Uterus (tissue), 4 donors: Measurements from ENCODE around the gene PITX2. TPM values are rescaled to one million over a fixed set of nuclear protein-coding genes. Genes with fewer than 3 reads are reported as not detected.

Source experiments
- DNase-seq, 2 donors: peaks; one replicate each; pipeline ENCODE4 v3.0.0-alpha.2; 2019 to 2020
- H3K27ac ChIP-seq, 2 donors: fragments of 200-600 bp; sonication (generic); 1 replicate in 1 of 2; 2 replicates in 1 of 2; pipeline ENCODE4 v1.5.1; 2016 to 2018
- H3K27me3 ChIP-seq, 2 donors: fragments of 200-600 bp; sonication (generic); one replicate each; pipeline ENCODE4 v1.5.1; 2018 to 2019; ENCODE audit warnings: control low read depth in 1 of 2
- H3K36me3 ChIP-seq, 2 donors: fragments of 200-600 bp; sonication (generic); one replicate each; pipeline ENCODE4 v1.5.1; 2019; ENCODE audit warnings: control low read depth in 1 of 2
- H3K4me1 ChIP-seq, 2 donors: fragments of 200-600 bp; sonication (generic); one replicate each; pipeline ENCODE4 v1.5.1; 2018 to 2019; ENCODE audit warnings: control low read depth in 1 of 2
- H3K4me3 ChIP-seq, 2 donors: fragments of 200-600 bp; sonication (generic); 1 replicate in 1 of 2; 2 replicates in 1 of 2; pipeline ENCODE4 v1.5.1; 2018 to 2019; ENCODE audit warnings: mild to moderate bottlenecking in 1 of 2
- H3K9me3 ChIP-seq, 2 donors: fragments of 200-600 bp; sonication (generic); one replicate each; pipeline ENCODE4 v1.5.1; 2019; ENCODE audit warnings: control low read depth in 1 of 2
- CTCF ChIP-seq, 4 experiments: fragments of 200-600 bp in 2 of 4; fragments of 450-650 bp in 2 of 4; sonication (generic) in 2 of 4; IDR thresholded peaks; one replicate each; pipeline ENCODE4 v1.5.1; 2016 to 2019; ENCODE audit warnings: antibody characterized with exemption in 4 of 4, mild to moderate bottlenecking in 2 of 4, moderate library complexity in 1 of 4
- POLR2A ChIP-seq, 2 donors: fragments of 450-650 bp; IDR thresholded peaks; one replicate each; pipeline ENCODE4 v1.6.1; 2016; ENCODE audit warnings: antibody characterized with exemption in 2 of 2, mild to moderate bottlenecking in 1 of 2, moderate library complexity in 1 of 2
- intact Hi-C: fragments of 100-400 bp; cut with DNase I; formaldehyde crosslinking; loops from one replicate; pipeline ENCODE4 v1.15.1; 2023; ENCODE audit warnings: low total_unique reads
- total RNA-seq, 4 donors: library from RNA; depleted of rRNA in 3 of 4; stranded (reverse); fragments of >200 nt in 3 of 4; gene quantifications; one replicate each; pipeline versions ENCODE4 v1.1.0 to v1.2.4, GENCODE V29; 2014 to 2023
- donor health status: DM: yes; HTN: yes; CAD: no.

Gene PITX2
- total RNA-seq, 4 donors from 2014 or later, result 0.14 TPM; not detected in 3

- intact Hi-C loops, result no loop called here
- H3K9me3 ChIP-seq, result no peaks in the 10 kb centered on the region
- no peaks in the 10 kb centered on the region for H3K4me1 ChIP-seq
- H3K36me3 ChIP-seq, result no peaks in the 10 kb centered on the region
- no peak for DNase-seq
- no peak overlapping the region for H3K4me3 ChIP-seq
- H3K27me3 ChIP-seq, result peaks cover 41 to 81% of the 10 kb centered on the region in 2 donors
- no peak for TF ChIP-seq POLR2A (IDR thresholded peaks at IDR 0.05)
- TF ChIP-seq CTCF (IDR thresholded peaks at IDR 0.05), result no peak
- no peak overlapping the region for H3K27ac ChIP-seq
Observed at GRCh38 chr4:110629214-110629754, 6.4 kb upstream of the PITX2 start.

- TF ChIP-seq CTCF (IDR thresholded peaks at IDR 0.05), result no peak
- no peak for TF ChIP-seq POLR2A (IDR thresholded peaks at IDR 0.05)
- DNase-seq, result no peak
- intact Hi-C loops, result no loop called here
Observed at GRCh38 chr4:110628663-110629213, 5.9 kb upstream of the PITX2 start.

GRCh38 chr4:110627977-110628662 is 5.2 kb upstream of the PITX2 start:
- H3K27me3 ChIP-seq, result peaks cover 34 to 79% of the 10 kb centered on the region in 2 donors
- no peak for TF ChIP-seq POLR2A (IDR thresholded peaks at IDR 0.05)
- no peak for TF ChIP-seq CTCF (IDR thresholded peaks at IDR 0.05)

More at GRCh38 chr4:110628663-110629213, 5.9 kb upstream of the PITX2 start:
- no peak overlapping the region for H3K4me3 ChIP-seq
- H3K36me3 ChIP-seq, result no peaks in the 10 kb centered on the region
- no peaks in the 10 kb centered on the region for H3K9me3 ChIP-seq
- no peaks in the 10 kb centered on the region for H3K4me1 ChIP-seq
- peaks cover 39 to 79% of the 10 kb centered on the region in 2 donors for H3K27me3 ChIP-seq
- H3K27ac ChIP-seq, result no peak overlapping the region

GRCh38 chr4:110626532-110627153 is 3.8 kb upstream of the PITX2 start:
- intact Hi-C loops, result no loop called here
- TF ChIP-seq POLR2A (IDR thresholded peaks at IDR 0.05) (no peak), CTCF (IDR thresholded peaks at IDR 0.05) (no peak)
- Histone ChIP-seq H3K4me1 (peaks cover 0 to 11% of the 10 kb centered on the region in 2 donors), H3K9me3 (no peaks in the 10 kb centered on the region), H3K27ac (no peak overlapping the region), H3K27me3 (peaks cover 31 to 82% of the 10 kb centered on the region in 2 donors), H3K4me3 (no peak overlapping the region), H3K36me3 (no peaks in the 10 kb centered on the region)
- DNase-seq, result no peak

More at GRCh38 chr4:110627977-110628662, 5.2 kb upstream of the PITX2 start:
- peaks cover 0 to under 1% of the 10 kb centered on the region in 2 donors for H3K4me1 ChIP-seq
- no peaks in the 10 kb centered on the region for H3K36me3 ChIP-seq
- DNase-seq, result no peak
- no peak overlapping the region for H3K4me3 ChIP-seq
- H3K9me3 ChIP-seq, result no peaks in the 10 kb centered on the region
- H3K27ac ChIP-seq, result no peak overlapping the region
- intact Hi-C loops, result no loop called here
